SK-N-SH (cell line): Measurements from ENCODE around the gene FRMD5. TPM values are rescaled to one million over a fixed set of nuclear protein-coding genes. Genes with fewer than 3 reads are reported as not detected.

Experiments
- CTCF ChIA-PET: fragments of 300-600, 350-600 bp; formaldehyde crosslinking; extraction: SDS; loops from one replicate; lab custom pipeline; 2021; lab: Yijun Ruan, JAX
- POLR2A ChIA-PET: fragments of 350-600 bp; sonication (Branson Sonifier 250); formaldehyde crosslinking; extraction: SDS; loops from one replicate; lab custom pipeline; 2020; ENCODE audit warnings: antibody characterized with exemption, inconsistent platforms; lab: Yijun Ruan, JAX
- DNase-seq: peaks from one replicate; pipeline ENCODE4 v3.0.0; 2012
- H2AFZ ChIP-seq: fragments of 200-600 bp; sonication (generic); 2 replicates; pipeline ENCODE4 v1.8.1; 2016; ENCODE audit warnings: antibody characterized with exemption, mild to moderate bottlenecking, low read depth
- H3F3A ChIP-seq: fragments of 200-600 bp; sonication (generic); replicated peaks from 2 replicates; pipeline ENCODE3; 2016; ENCODE audit warnings: antibody characterized with exemption, mild to moderate bottlenecking; ENCODE audit not compliant: insufficient read depth
- H3K27ac ChIP-seq, 2 experiments: fragments of 200-500 bp in 1 of 2; fragments of 200-600 bp in 1 of 2; sonication (Bioruptor generic) in 1 of 2; sonication (generic), shearing (Covaris generic) in 1 of 2; 2 replicates each; pipeline versions ENCODE4 v1.5.1 to v1.6.1; 2014 to 2016; ENCODE audit warnings: low read depth in 2 of 2, inconsistent platforms in 1 of 2, low read length in 1 of 2, mild to moderate bottlenecking in 1 of 2, mixed read lengths in 1 of 2
- H3K27me3 ChIP-seq: fragments of 200-600 bp; sonication (generic), shearing (Covaris generic); 2 replicates; pipeline ENCODE4 v1.6.1; 2016; ENCODE audit warnings: mixed run types; ENCODE audit not compliant: insufficient read depth
- H3K36me3 ChIP-seq, 2 experiments: fragments of 200-500 bp in 1 of 2; fragments of 200-600 bp in 1 of 2; sonication (Bioruptor generic) in 1 of 2; sonication (generic) in 1 of 2; replicated peaks in 1 of 2; 2 replicates each; pipeline versions ENCODE3 to v1.5.1; 2014 to 2016; ENCODE audit warnings: low read length in 1 of 2, mild to moderate bottlenecking in 1 of 2; ENCODE audit not compliant: insufficient read depth in 2 of 2, control insufficient read depth in 1 of 2
- H3K4me1 ChIP-seq, 2 experiments: fragments of 200-500 bp in 1 of 2; fragments of 200-600 bp in 1 of 2; sonication (Bioruptor generic) in 1 of 2; sonication (generic), shearing (Covaris generic) in 1 of 2; 2 replicates each; pipeline versions ENCODE4 v1.5.1 to v1.6.1; 2014 to 2016; ENCODE audit warnings: low read depth in 1 of 2, low read length in 1 of 2, mixed run types in 1 of 2; ENCODE audit not compliant: insufficient read depth in 2 of 2, control insufficient read depth in 1 of 2
- H3K4me2 ChIP-seq: fragments of 200-600 bp; sonication (generic), shearing (Covaris generic); 2 replicates; pipeline ENCODE4 v1.6.1; 2017; ENCODE audit warnings: mixed run types
- H3K4me3 ChIP-seq, 2 experiments: fragments of 200-500 bp in 1 of 2; fragments of 200-600 bp in 1 of 2; sonication (Bioruptor generic) in 1 of 2; sonication (generic), shearing (Covaris generic) in 1 of 2; 2 replicates each; pipeline versions ENCODE4 v1.5.1 to v1.8.1; 2014 to 2016; ENCODE audit warnings: low read depth in 2 of 2, inconsistent platforms in 1 of 2, low read length in 1 of 2, mild to moderate bottlenecking in 1 of 2, mixed read lengths in 1 of 2, moderate library complexity in 1 of 2
- H3K79me2 ChIP-seq: fragments of 200-600 bp; sonication (generic); 2 replicates; pipeline ENCODE4 v1.8.1; 2017; ENCODE audit warnings: mild to moderate bottlenecking; ENCODE audit not compliant: insufficient read depth
- H3K9ac ChIP-seq: fragments of 200-600 bp; sonication (generic); 2 replicates; pipeline ENCODE4 v1.6.1; 2017; ENCODE audit warnings: mixed run types
- H3K9me2 ChIP-seq: fragments of 200-600 bp; sonication (generic); 2 replicates; pipeline ENCODE4 v1.6.1; 2017; ENCODE audit warnings: mixed run types
- H3K9me3 ChIP-seq: fragments of 200-600 bp; sonication (generic); 2 replicates; pipeline ENCODE4 v1.6.1; 2017; ENCODE audit warnings: mixed run types, mild to moderate bottlenecking, moderate library complexity
- H4K20me1 ChIP-seq: fragments of 200-600 bp; sonication (generic); 2 replicates; pipeline ENCODE4 v1.6.1; 2017; ENCODE audit warnings: mild to moderate bottlenecking, mixed run types; ENCODE audit not compliant: insufficient read depth
- MEF2A ChIP-seq: IDR thresholded peaks from 2 replicates; pipeline ENCODE4 v1.4.0; 2012; ENCODE audit warnings: low read depth, borderline replicate concordance
- NRF1 ChIP-seq: IDR thresholded peaks from 2 replicates; pipeline ENCODE4 v1.6.1; 2012; ENCODE audit warnings: low read depth, mild to moderate bottlenecking, low read length
- RCOR1 ChIP-seq: fragments of 150-350 bp; IDR thresholded peaks from 2 replicates; pipeline ENCODE4 v1.6.1; 2017; ENCODE audit warnings: antibody characterized with exemption, low read length
- SMC3 ChIP-seq: IDR thresholded peaks from 2 replicates; pipeline ENCODE4 v1.6.1; 2012; ENCODE audit warnings: low read depth, low read length, improper control_type of control experiment
- TCF12 ChIP-seq: IDR thresholded peaks from 2 replicates; pipeline ENCODE4 v1.4.0; 2012
- WGBS: methylation state at CpG from one replicate; pipeline ENCODE4 v1.1.6; 2017; ENCODE audit warnings: low lambda C conversion rate; 5-methylcytosine and 5-hydroxymethylcytosine counted together
- polyA plus RNA-seq, 3 experiments: library from polyadenylated mRNA; depleted of rRNA; stranded (reverse); fragments of >200 nt; gene quantifications; 2 replicates each; pipeline ENCODE4 v1.2.3, GENCODE V29; 2012
- TF ChIP-seq, protein P1 (sequence below): IDR thresholded peaks from 2 replicates; pipeline ENCODE4 v1.4.0; 2012; ENCODE audit warnings: low read depth
- TF ChIP-seq, protein P2 (sequence below): fragments of 200-600 bp; sonication (generic); IDR thresholded peaks from 2 replicates; pipeline ENCODE4 v1.6.1; 2017; ENCODE audit warnings: antibody characterized with exemption, mild to moderate bottlenecking, moderate library complexity
- TF ChIP-seq, protein P3 (sequence below): IDR thresholded peaks from 2 replicates; pipeline ENCODE4; 2012

The FRMD5 gene
- polyA plus RNA-seq, 1 of the 3 experiments (the other 2 are of a cell fraction), result 24.8 TPM

DNA sequence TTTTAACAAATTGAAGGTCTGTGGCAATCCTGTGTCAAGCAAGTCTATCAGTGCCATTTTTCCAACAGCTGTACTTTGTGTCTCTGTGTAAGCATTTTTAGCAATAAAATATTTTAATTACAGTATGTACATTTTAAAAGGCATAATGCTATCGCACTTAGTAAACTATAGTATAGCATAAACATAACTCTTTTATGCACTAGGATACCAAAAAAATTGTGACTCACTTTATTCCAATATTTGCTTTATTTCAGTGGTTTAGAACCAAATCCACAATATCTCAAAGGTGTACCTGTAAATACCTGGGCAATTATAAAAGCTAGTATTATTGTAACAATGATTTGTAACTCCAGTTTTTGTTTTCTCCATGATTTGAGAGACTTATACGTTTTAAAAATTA is 46.5 kb downstream of the FRMD5 start:
- Histone ChIP-seq H3K27ac (no peak overlapping the region), H2AFZ (no peak overlapping the region), H3K4me1 (peaks cover 7 to 8% of the 10 kb centered on the region in 2 experiments; a peak in 3 of 4 replicates), H3K79me2 (peaks cover 71% of the 10 kb centered on the region), H3K9ac (no peak overlapping the region), H3F3A (peaks cover 26% of the 10 kb centered on the region), H3K9me2 (no peaks in the 10 kb centered on the region), H3K36me3 (peaks cover 0 to 19% of the 10 kb centered on the region in 2 experiments), H3K4me2 (no peak overlapping the region), H3K4me3 (no peak overlapping the region), H4K20me1 (no peaks in the 10 kb centered on the region), H3K9me3 (peaks cover 6% of the 10 kb centered on the region; the same call in 1 of the 2 replicates), H3K27me3 (no peaks in the 10 kb centered on the region)
- ChIA-PET CTCF (interaction anchor here (1.5 kb wide), 1 partner anchor 71 kb away, joined by 4 read pairs; no protein-coding TSS in a partner anchor), POLR2A (no interaction called here)
- TF ChIP-seq NRF1, result no peak
- TF ChIP-seq, protein P1, sequence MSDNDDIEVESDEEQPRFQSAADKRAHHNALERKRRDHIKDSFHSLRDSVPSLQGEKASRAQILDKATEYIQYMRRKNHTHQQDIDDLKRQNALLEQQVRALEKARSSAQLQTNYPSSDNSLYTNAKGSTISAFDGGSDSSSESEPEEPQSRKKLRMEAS, result no peak
- WGBS, result 66% methylated on average over 2 of the region's 2 CpGs
- DNase-seq, result no peak

DNA sequence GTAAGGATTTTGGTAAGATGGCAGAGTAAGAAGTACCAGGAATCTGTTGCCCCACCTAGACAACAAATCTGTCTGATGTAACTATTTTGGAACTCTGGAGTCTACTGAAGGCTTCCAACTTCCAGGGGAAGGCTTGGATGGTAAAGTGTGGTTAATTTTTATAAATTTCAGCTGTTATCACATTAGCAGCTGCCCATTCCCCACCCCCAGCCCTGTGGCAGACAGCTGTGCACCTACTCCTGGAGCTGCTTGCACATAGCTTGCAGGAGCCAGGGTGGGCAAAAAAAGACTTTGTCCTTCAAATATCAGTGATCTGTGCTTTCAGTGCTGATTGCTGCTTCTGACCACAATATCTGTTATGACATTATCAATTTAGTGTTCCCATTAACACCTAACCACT is 47.4 kb downstream of the FRMD5 start:
- TF ChIP-seq, protein P2, sequence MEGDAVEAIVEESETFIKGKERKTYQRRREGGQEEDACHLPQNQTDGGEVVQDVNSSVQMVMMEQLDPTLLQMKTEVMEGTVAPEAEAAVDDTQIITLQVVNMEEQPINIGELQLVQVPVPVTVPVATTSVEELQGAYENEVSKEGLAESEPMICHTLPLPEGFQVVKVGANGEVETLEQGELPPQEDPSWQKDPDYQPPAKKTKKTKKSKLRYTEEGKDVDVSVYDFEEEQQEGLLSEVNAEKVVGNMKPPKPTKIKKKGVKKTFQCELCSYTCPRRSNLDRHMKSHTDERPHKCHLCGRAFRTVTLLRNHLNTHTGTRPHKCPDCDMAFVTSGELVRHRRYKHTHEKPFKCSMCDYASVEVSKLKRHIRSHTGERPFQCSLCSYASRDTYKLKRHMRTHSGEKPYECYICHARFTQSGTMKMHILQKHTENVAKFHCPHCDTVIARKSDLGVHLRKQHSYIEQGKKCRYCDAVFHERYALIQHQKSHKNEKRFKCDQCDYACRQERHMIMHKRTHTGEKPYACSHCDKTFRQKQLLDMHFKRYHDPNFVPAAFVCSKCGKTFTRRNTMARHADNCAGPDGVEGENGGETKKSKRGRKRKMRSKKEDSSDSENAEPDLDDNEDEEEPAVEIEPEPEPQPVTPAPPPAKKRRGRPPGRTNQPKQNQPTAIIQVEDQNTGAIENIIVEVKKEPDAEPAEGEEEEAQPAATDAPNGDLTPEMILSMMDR, result no peak
- no peak for TF ChIP-seq RCOR1
- TF ChIP-seq, protein P3, sequence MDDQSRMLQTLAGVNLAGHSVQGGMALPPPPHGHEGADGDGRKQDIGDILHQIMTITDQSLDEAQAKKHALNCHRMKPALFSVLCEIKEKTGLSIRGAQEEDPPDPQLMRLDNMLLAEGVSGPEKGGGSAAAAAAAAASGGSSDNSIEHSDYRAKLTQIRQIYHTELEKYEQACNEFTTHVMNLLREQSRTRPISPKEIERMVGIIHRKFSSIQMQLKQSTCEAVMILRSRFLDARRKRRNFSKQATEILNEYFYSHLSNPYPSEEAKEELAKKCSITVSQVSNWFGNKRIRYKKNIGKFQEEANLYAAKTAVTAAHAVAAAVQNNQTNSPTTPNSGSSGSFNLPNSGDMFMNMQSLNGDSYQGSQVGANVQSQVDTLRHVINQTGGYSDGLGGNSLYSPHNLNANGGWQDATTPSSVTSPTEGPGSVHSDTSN, result no peak
- TF ChIP-seq SMC3, result no peak
- TF ChIP-seq, all 33 proteins: peak for 0
- H3K79me2 ChIP-seq, result peaks cover 68% of the 10 kb centered on the region
- no peak for DNase-seq

DNA sequence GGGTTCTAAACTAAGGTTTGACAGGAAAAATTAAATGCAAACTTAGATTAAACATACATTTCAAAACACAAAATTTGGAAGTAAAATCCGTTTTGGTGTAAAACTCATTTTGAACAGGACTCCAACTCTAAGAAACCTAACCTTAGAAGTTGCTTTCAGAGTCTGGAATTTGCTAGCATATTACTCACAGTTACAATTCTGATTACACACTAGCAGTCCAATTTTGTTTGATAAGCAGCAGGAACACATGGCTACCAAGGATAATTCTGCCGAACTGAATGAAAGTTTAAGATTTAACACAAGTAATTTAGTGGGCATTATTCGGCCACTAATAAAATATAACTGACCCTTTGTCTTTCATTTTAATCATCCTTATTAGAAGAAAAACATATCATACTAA is 49.6 kb downstream of the FRMD5 start:
- no peak overlapping the region for H2AFZ ChIP-seq
- H3K27ac ChIP-seq, result peak overlapping the region; percentile 1 to 18; a peak in 2 of 4 replicates
- POLR2A ChIA-PET, result no interaction called here
- H3K9me3 ChIP-seq, result peaks cover 6% of the 10 kb centered on the region; the same call in 1 of the 2 replicates
- peaks cover 8 to 9% of the 10 kb centered on the region in 2 experiments; a peak in 3 of 4 replicates for H3K4me1 ChIP-seq
- TF ChIP-seq MEF2A, result no peak
- peak; percentile 15; the same call in 1 of the 2 replicates for TF ChIP-seq TCF12
- no peak overlapping the region for H3K9ac ChIP-seq
- peak overlapping the region; percentile 37 for H3K4me2 ChIP-seq
- H3K27me3 ChIP-seq, result no peaks in the 10 kb centered on the region
- H3K4me3 ChIP-seq, result no peak overlapping the region
- no peak for DNase-seq
- CTCF ChIA-PET, result interaction anchor here (0.6 kb wide), 2 partner anchors 25 to 74 kb away, joined by 3 read pairs; no protein-coding TSS in a partner anchor
- no peaks in the 10 kb centered on the region for H4K20me1 ChIP-seq
- H3K36me3 ChIP-seq, result peaks cover 0 to 16% of the 10 kb centered on the region in 2 experiments
- WGBS, result 46% methylated on average over 3 of the region's 3 CpGs
- H3K9me2 ChIP-seq, result no peaks in the 10 kb centered on the region
- H3K79me2 ChIP-seq, result peaks cover 65% of the 10 kb centered on the region
- peaks cover 11% of the 10 kb centered on the region for H3F3A ChIP-seq

More for the DNA sequence above, 47.4 kb downstream of the FRMD5 start:
- peaks cover 0 to 16% of the 10 kb centered on the region in 2 experiments for H3K36me3 ChIP-seq
- H3K4me3 ChIP-seq, result no peak overlapping the region
- H3K9me2 ChIP-seq, result no peaks in the 10 kb centered on the region
- H3K9me3 ChIP-seq, result peaks cover 6% of the 10 kb centered on the region; the same call in 1 of the 2 replicates
- no peaks in the 10 kb centered on the region for H3K27me3 ChIP-seq
- H4K20me1 ChIP-seq, result no peaks in the 10 kb centered on the region
- H3F3A ChIP-seq, result peaks cover 18% of the 10 kb centered on the region
- H3K27ac ChIP-seq, result no peak overlapping the region
- H3K4me1 ChIP-seq, result peaks cover 7 to 8% of the 10 kb centered on the region in 2 experiments; a peak in 3 of 4 replicates
- ChIA-PET POLR2A (no interaction called here), CTCF (interaction anchor here (1.5 kb wide), 1 partner anchor 72 kb away, joined by 4 read pairs; no protein-coding TSS in a partner anchor)
- no peak overlapping the region for H3K9ac ChIP-seq
- no peak overlapping the region for H2AFZ ChIP-seq
- H3K4me2 ChIP-seq, result no peak overlapping the region
